HepG2 (cell line): Measurements from ENCODE around the gene HEXD. TPM values are rescaled to one million over a fixed set of nuclear protein-coding genes. Genes with fewer than 3 reads are reported as not detected.

ENCODE experiments used
- ARNT2 ChIP-seq: sonication (generic); formaldehyde crosslinking; IDR thresholded peaks from 2 replicates; pipeline ENCODE4 v1.8.0; 2022; ENCODE audit warnings: mild to moderate bottlenecking, low read depth, missing genetic modification reagents, moderate library complexity
- ASH2L ChIP-seq: fragments of 300-600, 200-600 bp; sonication (generic); IDR thresholded peaks from 2 replicates; pipeline ENCODE4 v1.7.0; 2017; ENCODE audit warnings: low read depth, mild to moderate bottlenecking, moderate library complexity, mixed read lengths, low read length; ENCODE audit not compliant: insufficient read length
- BORCS8-MEF2B ChIP-seq: sonication (generic); formaldehyde crosslinking; IDR thresholded peaks from 2 replicates; pipeline ENCODE4 v1.8.0; 2022; ENCODE audit warnings: mild to moderate bottlenecking, missing genetic modification reagents
- CAMTA2 ChIP-seq: sonication (generic); formaldehyde crosslinking; IDR thresholded peaks from 2 replicates; pipeline ENCODE4 v1.4.0; 2020; ENCODE audit warnings: mild to moderate bottlenecking, missing genetic modification reagents, borderline replicate concordance
- DNMT3B ChIP-seq: conservative IDR thresholded peaks from 2 replicates; pipeline ENCODE4 v1.6.1; 2016; ENCODE audit warnings: missing biosample characterization, control low read depth
- FOXA1 ChIP-seq, 2 experiments: fragments of 450-650 bp in 1 of 2; sonication (generic) in 1 of 2; formaldehyde crosslinking in 1 of 2; IDR thresholded peaks; 2 replicates each; pipeline versions ENCODE4 v1.4.0 to v1.6.1; 2016 to 2020; ENCODE audit warnings: missing genetic modification reagents in 1 of 2
- GATAD1 ChIP-seq: IDR thresholded peaks from 2 replicates; pipeline ENCODE4 v1.6.1; 2016; ENCODE audit warnings: missing genetic modification reagents, missing compliant biosample characterization
- HIVEP1 ChIP-seq: sonication (generic); formaldehyde crosslinking; IDR thresholded peaks from 2 replicates; pipeline ENCODE4 v1.4.0; 2020; ENCODE audit warnings: mild to moderate bottlenecking, missing genetic modification reagents
- IKZF1 ChIP-seq: fragments of 450-650 bp; IDR thresholded peaks from 2 replicates; pipeline ENCODE4 v1.7.1; 2016
- KDM4B ChIP-seq: sonication (generic); formaldehyde crosslinking; IDR thresholded peaks from 2 replicates; pipeline ENCODE4 v1.4.0; 2020; ENCODE audit warnings: missing genetic modification reagents
- KDM5A ChIP-seq: fragments of 200-600 bp; sonication (generic); IDR thresholded peaks from 2 replicates; pipeline ENCODE4 v1.7.0; 2018; ENCODE audit warnings: antibody characterized with exemption, mild to moderate bottlenecking, low read length, borderline replicate concordance
- KLF13 ChIP-seq: sonication (generic); formaldehyde crosslinking; IDR thresholded peaks from 2 replicates; pipeline ENCODE4 v1.4.0; 2020; ENCODE audit warnings: mild to moderate bottlenecking, missing genetic modification reagents
- PTBP1 ChIP-seq: fragments of 200-400 bp; formaldehyde crosslinking; IDR thresholded peaks from 2 replicates; pipeline ENCODE4 v1.6.1; 2018; ENCODE audit warnings: low read length, low read depth; ENCODE audit not compliant: poor library complexity, severe bottlenecking
- SETDB1 ChIP-seq: sonication (generic); formaldehyde crosslinking; IDR thresholded peaks from 2 replicates; pipeline ENCODE4 v1.5.1; 2020; ENCODE audit warnings: missing genetic modification reagents, mild to moderate bottlenecking, borderline replicate concordance
- SOX13 ChIP-seq, 3 experiments: fragments of 450-650 bp in 1 of 3; sonication (generic) in 1 of 3; formaldehyde crosslinking in 1 of 3; IDR thresholded peaks in 2 of 3; conservative IDR thresholded peaks in 1 of 3; 2 replicates each; pipeline versions ENCODE4 v1.5.0 to v1.6.1; 2016 to 2020; ENCODE audit warnings: antibody characterized with exemption in 1 of 3, mild to moderate bottlenecking in 1 of 3, missing compliant biosample characterization in 1 of 3, missing genetic modification reagents in 1 of 3, moderate library complexity in 1 of 3
- SRSF9 ChIP-seq: fragments of 200-400 bp; formaldehyde crosslinking; IDR thresholded peaks from 2 replicates; pipeline ENCODE4 v1.6.1; 2018; ENCODE audit warnings: borderline replicate concordance, mild to moderate bottlenecking, low read depth, low read length; ENCODE audit not compliant: insufficient read depth, poor library complexity, severe bottlenecking
- TAF15 ChIP-seq: fragments of 200-400 bp; formaldehyde crosslinking; IDR thresholded peaks from one replicate; pipeline ENCODE4 v1.6.1; 2018; ENCODE audit warnings: mild to moderate bottlenecking, low read depth, low read length; ENCODE audit not compliant: poor library complexity, severe bottlenecking
- TRIM24 ChIP-seq: sonication (generic); formaldehyde crosslinking; IDR thresholded peaks from 2 replicates; pipeline ENCODE4 v1.8.0; 2022; ENCODE audit warnings: mild to moderate bottlenecking, missing genetic modification reagents
- ZBTB7A ChIP-seq: sonication (generic); formaldehyde crosslinking; IDR thresholded peaks from 2 replicates; pipeline ENCODE4 v1.8.0; 2022; ENCODE audit warnings: mild to moderate bottlenecking, missing genetic modification reagents
- ZNF20 ChIP-seq: sonication (generic); formaldehyde crosslinking; IDR thresholded peaks from 2 replicates; pipeline ENCODE4 v1.4.0; 2020; ENCODE audit warnings: mild to moderate bottlenecking, moderate library complexity, missing genetic modification reagents
- ZNF460 ChIP-seq: sonication (generic); formaldehyde crosslinking; IDR thresholded peaks from 2 replicates; pipeline ENCODE4 v1.5.1; 2020; ENCODE audit warnings: missing genetic modification reagents, mild to moderate bottlenecking, borderline replicate concordance
- ZNF484 ChIP-seq: sonication (generic); formaldehyde crosslinking; IDR thresholded peaks from 2 replicates; pipeline ENCODE4 v1.5.1; 2020; ENCODE audit warnings: mild to moderate bottlenecking, low read depth, missing genetic modification reagents, borderline replicate concordance
- ZNF546 ChIP-seq: sonication (generic); formaldehyde crosslinking; conservative IDR thresholded peaks from 2 replicates; pipeline ENCODE4 v1.8.1; 2023; ENCODE audit warnings: mild to moderate bottlenecking, missing genetic modification reagents
- ZNF644 ChIP-seq: IDR thresholded peaks from 2 replicates; pipeline ENCODE4 v1.6.1; 2016; ENCODE audit warnings: low read depth
- ZSCAN22 ChIP-seq: sonication (generic); formaldehyde crosslinking; IDR thresholded peaks from 2 replicates; pipeline ENCODE4 v1.4.0; 2020; ENCODE audit warnings: mild to moderate bottlenecking, missing genetic modification reagents
- ZSCAN25 ChIP-seq: sonication (generic); formaldehyde crosslinking; IDR thresholded peaks from 2 replicates; pipeline ENCODE4 v1.8.0; 2022; ENCODE audit warnings: mild to moderate bottlenecking, missing genetic modification reagents
- polyA plus RNA-seq, 8 experiments: library from polyadenylated mRNA; depleted of rRNA in 3 of 8; stranded (reverse) in 7 of 8; unstranded in 1 of 8; fragments of >200 nt; fragmentation: Illumina TruSeq in 4 of 8; extraction: Trizol in 4 of 8; gene quantifications; 2 replicates each; pipeline versions ENCODE4 v1.2.1 to v1.2.3, GENCODE V29; 2011 to 2016; ENCODE audit warnings: low read depth in 4 of 8, missing spikeins in 1 of 8, mixed read lengths in 1 of 8; ENCODE audit not compliant: insufficient read depth in 1 of 8
- total RNA-seq, 5 experiments: library from RNA; depleted of rRNA; stranded (reverse); fragments of >200 nt; fragmentation: Illumina TruSeq; extraction: Trizol; gene quantifications; 2 replicates each; pipeline ENCODE4 v1.2.3, GENCODE V29; 2016; ENCODE audit warnings: low read depth in 1 of 5
- TF ChIP-seq, protein P1 (sequence below): sonication (generic); formaldehyde crosslinking; IDR thresholded peaks from 2 replicates; pipeline ENCODE4 v1.4.0; 2020; ENCODE audit warnings: missing genetic modification reagents
- TF ChIP-seq, protein P2 (sequence below): conservative IDR thresholded peaks from 2 replicates; pipeline ENCODE4 v1.6.1; 2018; ENCODE audit warnings: missing genetic modification reagents

HEXD gene
- total and polyA plus RNA-seq, 2 of the 13 experiments (the other 11 are each of a cell fraction or from before 2014, with no cell fraction given): 22.3 to 41.8 TPM

- TF ChIP-seq CAMTA2 (CRISPR knock-in tag): 0 out of 2 replicates have a peak, but pooled peaks have one; percentile 67
- no peak for TF ChIP-seq KDM4B
- no peak for TF ChIP-seq KLF13 (CRISPR knock-in tag)
- no peak for TF ChIP-seq SETDB1 (CRISPR knock-in tag)
- peak; percentile 37 for TF ChIP-seq BORCS8-MEF2B (CRISPR knock-in tag)
- peak; percentile 61; the same call in 1 of the 2 replicates for TF ChIP-seq ZBTB7A
- TF ChIP-seq SRSF9: no peak
- TF ChIP-seq IKZF1: no peak
- TF ChIP-seq TAF15: no peak
- TF ChIP-seq PTBP1: no peak
- no peak for TF ChIP-seq KDM5A
- peak; percentile 25; the same call in 1 of the 2 replicates for TF ChIP-seq ZNF460 (CRISPR knock-in tag)
- no peak for TF ChIP-seq ZNF484 (CRISPR knock-in tag)
- TF ChIP-seq, protein P1, sequence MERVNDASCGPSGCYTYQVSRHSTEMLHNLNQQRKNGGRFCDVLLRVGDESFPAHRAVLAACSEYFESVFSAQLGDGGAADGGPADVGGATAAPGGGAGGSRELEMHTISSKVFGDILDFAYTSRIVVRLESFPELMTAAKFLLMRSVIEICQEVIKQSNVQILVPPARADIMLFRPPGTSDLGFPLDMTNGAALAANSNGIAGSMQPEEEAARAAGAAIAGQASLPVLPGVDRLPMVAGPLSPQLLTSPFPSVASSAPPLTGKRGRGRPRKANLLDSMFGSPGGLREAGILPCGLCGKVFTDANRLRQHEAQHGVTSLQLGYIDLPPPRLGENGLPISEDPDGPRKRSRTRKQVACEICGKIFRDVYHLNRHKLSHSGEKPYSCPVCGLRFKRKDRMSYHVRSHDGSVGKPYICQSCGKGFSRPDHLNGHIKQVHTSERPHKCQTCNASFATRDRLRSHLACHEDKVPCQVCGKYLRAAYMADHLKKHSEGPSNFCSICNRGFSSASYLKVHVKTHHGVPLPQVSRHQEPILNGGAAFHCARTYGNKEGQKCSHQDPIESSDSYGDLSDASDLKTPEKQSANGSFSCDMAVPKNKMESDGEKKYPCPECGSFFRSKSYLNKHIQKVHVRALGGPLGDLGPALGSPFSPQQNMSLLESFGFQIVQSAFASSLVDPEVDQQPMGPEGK: peak; percentile 95
- TF ChIP-seq HIVEP1 (CRISPR knock-in tag): peak; percentile 65
- no peak for TF ChIP-seq DNMT3B (CRISPR knock-in tag)
- peak; percentile 56; the same call in 1 of the 2 replicates for TF ChIP-seq ZSCAN25 (CRISPR knock-in tag)
- no peak for TF ChIP-seq ZNF546
- 0 out of 2 replicates have a peak, but pooled peaks have one; percentile 47 for TF ChIP-seq ZNF644 (CRISPR knock-in tag)
- TF ChIP-seq, protein P2, sequence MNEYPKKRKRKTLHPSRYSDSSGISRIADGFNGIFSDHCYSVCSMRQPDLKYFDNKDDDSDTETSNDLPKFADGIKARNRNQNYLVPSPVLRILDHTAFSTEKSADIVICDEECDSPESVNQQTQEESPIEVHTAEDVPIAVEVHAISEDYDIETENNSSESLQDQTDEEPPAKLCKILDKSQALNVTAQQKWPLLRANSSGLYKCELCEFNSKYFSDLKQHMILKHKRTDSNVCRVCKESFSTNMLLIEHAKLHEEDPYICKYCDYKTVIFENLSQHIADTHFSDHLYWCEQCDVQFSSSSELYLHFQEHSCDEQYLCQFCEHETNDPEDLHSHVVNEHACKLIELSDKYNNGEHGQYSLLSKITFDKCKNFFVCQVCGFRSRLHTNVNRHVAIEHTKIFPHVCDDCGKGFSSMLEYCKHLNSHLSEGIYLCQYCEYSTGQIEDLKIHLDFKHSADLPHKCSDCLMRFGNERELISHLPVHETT: no peak
- TF ChIP-seq TRIM24 (CRISPR knock-in tag): no peak
- 0 out of 2 replicates have a peak, but pooled peaks have one; percentile 36 for TF ChIP-seq GATAD1 (CRISPR knock-in tag)
- TF ChIP-seq ARNT2 (CRISPR knock-in tag): no peak
- no peak for TF ChIP-seq ZNF20 (CRISPR knock-in tag)
- no peak for TF ChIP-seq SOX13 (IDR thresholded peaks at IDR 0.05)
- TF ChIP-seq SOX13 (CRISPR knock-in tag; conservative IDR thresholded peaks at IDR 0.05 in 1 of 2, IDR thresholded peaks at IDR 0.05 in 1 of 2): peak in 1 of 2 experiments; percentile 59; a peak in 2 of 4 replicates
- peak; percentile 45; the same call in 1 of the 2 replicates for TF ChIP-seq FOXA1 (IDR thresholded peaks at IDR 0.05)
- peak; percentile 98 for TF ChIP-seq FOXA1 (CRISPR knock-in tag; IDR thresholded peaks at IDR 0.05)
- no peak for TF ChIP-seq ASH2L
- TF ChIP-seq ZSCAN22: no peak
These were observed 43.8 kb downstream of the HEXD start (continued) for GRCh38 chr17:82461827-82462524.
